CD4-positive, alpha-beta T cell treated with Interferon alpha-2 for 1 hour (primary cell): Measurements from ENCODE around the gene ACOT11.

Source experiments
- DNase-seq, 2 donors: peaks; one replicate each; pipeline ENCODE4 v3.0.0-alpha.2; 2020 to 2022

ACOT11 gene

GRCh38 chr1:54650417-54650816, 102.4 kb downstream of the ACOT11 start:
- no peak for DNase-seq

- DNase-seq: no peak
Observed at GRCh38 chr1:54651608-54652007, 103.6 kb downstream of the ACOT11 start.

- no peak for DNase-seq
Observed at GRCh38 chr1:54652168-54652567, 104.1 kb downstream of the ACOT11 start.

GRCh38 chr1:54653036-54653435, 105.0 kb downstream of the ACOT11 start:
- DNase-seq: no peak

- DNase-seq: no peak
Observed at GRCh38 chr1:54658164-54658913, 110.3 kb downstream of the ACOT11 start.
